Measurements from ENCODE around the gene MACROD2. TPM values are rescaled to one million over a fixed set of nuclear protein-coding genes. Genes with fewer than 3 reads are reported as not detected.

Gene MACROD2
- total RNA-seq, 4 donors from 2014 or later: 8.7 to 17.8 (median 10.8) TPM

DNA sequence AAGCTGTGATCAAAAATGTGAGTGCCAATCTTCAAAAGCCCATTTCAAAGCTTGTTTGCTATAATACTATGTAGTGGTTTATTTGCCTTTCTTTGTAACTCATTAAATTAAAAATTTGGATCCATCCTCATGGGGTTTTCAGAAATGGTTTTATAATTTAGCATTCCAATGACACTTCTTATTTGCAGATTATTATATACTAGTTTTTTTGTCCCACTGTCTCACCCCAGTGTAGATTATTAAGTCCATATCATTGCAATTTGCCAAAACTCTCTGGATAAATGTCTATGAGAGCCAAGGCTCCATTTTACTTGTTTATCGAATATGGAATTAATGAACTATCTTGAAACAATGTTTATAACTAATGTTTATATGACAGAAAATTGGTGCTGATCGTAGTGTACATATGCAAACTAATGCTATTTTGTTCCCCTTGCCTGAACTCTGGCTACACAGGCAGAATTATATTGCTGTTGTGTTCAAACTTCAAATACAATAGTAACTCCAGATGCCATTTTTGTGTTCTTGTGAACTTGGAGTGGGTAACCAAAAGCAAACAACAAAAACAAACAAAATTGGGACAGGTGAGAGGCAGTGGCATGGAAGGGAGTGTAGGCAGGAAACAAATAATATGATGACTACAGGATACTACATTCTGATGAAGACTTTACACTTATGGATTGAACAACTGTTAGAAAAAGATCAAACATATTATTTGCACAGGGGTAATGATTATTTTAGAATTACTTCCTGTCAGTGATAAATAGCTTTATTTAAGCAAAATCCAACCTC lies 649.2 kb downstream of the MACROD2 start:
- DNase-seq: no peak
- WGBS, 2 donors: 94 to 96% methylated on average over 2 of the region's 2 CpGs
- H3K36me3 ChIP-seq: no peaks in the 10 kb centered on the region
- intact Hi-C loops (cut with DNase I): no loop called here
- no peak for TF ChIP-seq POLR2A (IDR thresholded peaks at IDR 0.05)
- TF ChIP-seq, protein P1, sequence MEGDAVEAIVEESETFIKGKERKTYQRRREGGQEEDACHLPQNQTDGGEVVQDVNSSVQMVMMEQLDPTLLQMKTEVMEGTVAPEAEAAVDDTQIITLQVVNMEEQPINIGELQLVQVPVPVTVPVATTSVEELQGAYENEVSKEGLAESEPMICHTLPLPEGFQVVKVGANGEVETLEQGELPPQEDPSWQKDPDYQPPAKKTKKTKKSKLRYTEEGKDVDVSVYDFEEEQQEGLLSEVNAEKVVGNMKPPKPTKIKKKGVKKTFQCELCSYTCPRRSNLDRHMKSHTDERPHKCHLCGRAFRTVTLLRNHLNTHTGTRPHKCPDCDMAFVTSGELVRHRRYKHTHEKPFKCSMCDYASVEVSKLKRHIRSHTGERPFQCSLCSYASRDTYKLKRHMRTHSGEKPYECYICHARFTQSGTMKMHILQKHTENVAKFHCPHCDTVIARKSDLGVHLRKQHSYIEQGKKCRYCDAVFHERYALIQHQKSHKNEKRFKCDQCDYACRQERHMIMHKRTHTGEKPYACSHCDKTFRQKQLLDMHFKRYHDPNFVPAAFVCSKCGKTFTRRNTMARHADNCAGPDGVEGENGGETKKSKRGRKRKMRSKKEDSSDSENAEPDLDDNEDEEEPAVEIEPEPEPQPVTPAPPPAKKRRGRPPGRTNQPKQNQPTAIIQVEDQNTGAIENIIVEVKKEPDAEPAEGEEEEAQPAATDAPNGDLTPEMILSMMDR (IDR thresholded peaks at IDR 0.05): no peak
- no peak overlapping the region for H3K27ac ChIP-seq
- no peaks in the 10 kb centered on the region for H3K9me3 ChIP-seq
- no peak overlapping the region for H3K4me3 ChIP-seq (replicated peaks in 1 of 3)
- H3K4me1 ChIP-seq: no peaks in the 10 kb centered on the region
- no peaks in the 10 kb centered on the region for H3K27me3 ChIP-seq

DNA sequence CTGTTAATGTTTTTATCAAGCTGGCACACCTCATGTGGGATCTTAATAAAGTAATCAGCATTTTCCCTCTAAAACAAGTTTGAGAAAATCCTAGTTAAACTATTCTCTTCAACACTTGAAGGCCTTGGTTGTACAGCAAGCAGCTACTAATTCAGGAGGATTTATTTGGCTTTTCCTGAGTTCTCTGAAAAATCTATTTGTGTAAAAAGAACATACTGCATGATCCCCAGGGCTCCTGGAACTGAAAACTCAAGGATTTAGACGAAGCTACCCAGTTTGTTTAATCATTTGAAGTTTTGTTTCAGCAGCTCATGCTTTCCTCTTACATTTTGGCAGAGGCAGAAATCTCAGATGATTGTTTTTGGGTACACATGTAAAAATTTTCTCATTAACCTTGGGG lies 651.7 kb downstream of the MACROD2 start:
- Histone ChIP-seq H3K9me3 (no peaks in the 10 kb centered on the region), H3K36me3 (no peaks in the 10 kb centered on the region), H3K27me3 (no peaks in the 10 kb centered on the region), H3K27ac (no peak overlapping the region), H3K4me3 (replicated peaks in 1 of 3) (no peak overlapping the region), H3K4me1 (no peaks in the 10 kb centered on the region)
- intact Hi-C loops (cut with DNase I): no loop called here
- 45 to 77% methylated on average over 1 of the region's 1 CpG for WGBS, 2 donors
- TF ChIP-seq, protein P1 (IDR thresholded peaks at IDR 0.05): no peak
- TF ChIP-seq POLR2A (IDR thresholded peaks at IDR 0.05): no peak
- DNase-seq: no peak

DNA sequence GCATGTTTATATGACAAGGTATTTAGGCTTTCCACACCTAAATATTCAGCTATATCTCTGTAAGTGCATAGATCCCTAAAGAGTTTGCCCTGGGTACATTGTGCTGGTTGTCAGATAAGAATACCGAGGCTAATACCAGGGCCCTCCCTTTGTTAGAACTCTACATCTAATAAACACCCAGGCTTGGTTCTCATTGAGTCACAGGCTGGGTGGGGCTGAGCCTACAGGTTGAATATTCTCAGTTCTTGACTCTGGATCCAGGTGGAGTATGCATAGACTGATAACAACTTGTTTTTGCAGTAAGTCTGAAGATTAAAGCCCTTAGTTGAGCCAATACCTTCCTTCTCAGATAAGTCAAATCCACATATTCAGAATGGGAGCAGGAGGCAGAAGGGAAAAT lies 654.3 kb downstream of the MACROD2 start:
- no peak overlapping the region for H3K4me3 ChIP-seq (replicated peaks in 1 of 3)
- no peaks in the 10 kb centered on the region for H3K4me1 ChIP-seq
- no peaks in the 10 kb centered on the region for H3K9me3 ChIP-seq
- H3K27ac ChIP-seq: no peak overlapping the region
- intact Hi-C loops (cut with DNase I): no loop called here
- WGBS, 2 donors: 100% methylated on average over 1 of the region's 1 CpG
- H3K27me3 ChIP-seq: no peaks in the 10 kb centered on the region
- TF ChIP-seq POLR2A (IDR thresholded peaks at IDR 0.05): no peak
- TF ChIP-seq, protein P1 (IDR thresholded peaks at IDR 0.05): no peak
- H3K36me3 ChIP-seq: no peaks in the 10 kb centered on the region
- no peak for DNase-seq

DNA sequence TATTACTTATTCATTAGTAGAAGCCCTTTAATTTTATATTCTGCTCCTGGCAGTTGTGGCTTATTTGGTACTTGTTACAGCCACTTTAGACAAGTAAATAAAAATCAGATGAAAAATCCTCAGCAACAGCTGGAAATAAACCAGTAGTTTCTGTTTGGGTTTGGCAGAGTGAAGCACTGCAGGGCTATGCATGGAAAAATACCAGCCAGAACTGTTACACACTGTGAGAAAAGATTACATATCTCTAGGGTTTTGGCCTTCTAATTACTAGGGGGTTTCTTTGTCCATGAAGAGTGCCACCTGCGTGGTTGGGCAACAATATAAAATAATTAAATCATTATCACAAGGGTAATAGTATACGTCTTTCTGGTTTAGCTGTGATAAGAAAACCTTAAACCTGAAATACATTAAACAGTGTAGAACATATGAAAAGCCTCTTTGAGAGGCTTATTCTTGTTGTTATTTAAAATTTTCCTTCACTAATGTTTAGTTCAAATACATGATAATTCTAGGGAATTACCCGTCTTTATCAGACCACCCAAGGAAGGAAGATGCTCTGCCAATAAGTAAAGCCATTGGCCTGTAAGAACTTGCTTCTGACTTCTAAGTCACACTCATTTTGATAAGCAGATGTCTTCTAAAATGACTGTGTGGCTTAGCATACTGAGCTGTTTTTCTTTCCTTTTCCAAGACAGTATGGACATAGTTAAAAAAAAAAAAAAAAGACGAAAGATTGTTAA lies 662.1 kb downstream of the MACROD2 start:
- intact Hi-C loops (cut with DNase I): no loop called here

More for the DNA sequence above, 662.1 kb downstream of the MACROD2 start:
- Histone ChIP-seq H3K27me3 (no peaks in the 10 kb centered on the region), H3K27ac (no peak overlapping the region), H3K4me3 (replicated peaks in 1 of 3) (no peak overlapping the region), H3K4me1 (no peaks in the 10 kb centered on the region), H3K36me3 (no peaks in the 10 kb centered on the region), H3K9me3 (no peaks in the 10 kb centered on the region)
- TF ChIP-seq, protein P1 (IDR thresholded peaks at IDR 0.05): no peak
- no peak for TF ChIP-seq POLR2A (IDR thresholded peaks at IDR 0.05)
- no peak for DNase-seq
- 80 to 85% methylated on average over 4 of the region's 4 CpGs for WGBS, 2 donors
